RPMI8226 (cell line): Measurements from ENCODE around the gene GTF2IRD1.
A peak's percentile ranks its signal among the peaks of the same experiment; 100 is the strongest.
"Not testable (repeated sequence)": the region's sequence is repeated elsewhere in the genome, so short reads cannot be mapped to it uniquely, and the experiment has no call there.

Experiments
- DNase-seq: peaks from one replicate; pipeline ENCODE4 v3.0.0-alpha.2; 2015

Gene GTF2IRD1

GRCh38 chr7:74453322-74454011, at the start of gene GTF2IRD1:
GTF2IRD1 (plus strand) TSS chr7:74453906; CDS start chr7:74508081, 54,175 bp downstream.
- peak; percentile 59 for DNase-seq

DNA sequence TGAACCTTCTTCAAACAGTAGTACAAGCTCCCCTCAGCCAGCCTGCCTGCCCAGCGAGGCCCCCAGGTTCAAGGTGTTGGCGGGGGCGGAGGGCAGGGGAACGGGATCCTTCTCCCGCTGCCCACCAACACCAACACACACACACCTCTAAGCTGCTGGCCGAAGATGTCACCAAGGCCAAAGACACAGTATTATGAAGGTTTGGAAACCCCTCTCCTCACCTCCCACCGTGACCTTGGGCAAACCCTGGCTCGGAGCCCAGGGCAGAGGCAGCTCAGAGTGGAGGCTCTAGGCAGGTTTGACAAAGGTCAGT, 49.4 kb upstream of the GTF2IRD1 start:
- DNase-seq: no peak

GRCh38 chr7:74404741-74405140, 49.0 kb upstream of the GTF2IRD1 start:
- no peak for DNase-seq

DNA sequence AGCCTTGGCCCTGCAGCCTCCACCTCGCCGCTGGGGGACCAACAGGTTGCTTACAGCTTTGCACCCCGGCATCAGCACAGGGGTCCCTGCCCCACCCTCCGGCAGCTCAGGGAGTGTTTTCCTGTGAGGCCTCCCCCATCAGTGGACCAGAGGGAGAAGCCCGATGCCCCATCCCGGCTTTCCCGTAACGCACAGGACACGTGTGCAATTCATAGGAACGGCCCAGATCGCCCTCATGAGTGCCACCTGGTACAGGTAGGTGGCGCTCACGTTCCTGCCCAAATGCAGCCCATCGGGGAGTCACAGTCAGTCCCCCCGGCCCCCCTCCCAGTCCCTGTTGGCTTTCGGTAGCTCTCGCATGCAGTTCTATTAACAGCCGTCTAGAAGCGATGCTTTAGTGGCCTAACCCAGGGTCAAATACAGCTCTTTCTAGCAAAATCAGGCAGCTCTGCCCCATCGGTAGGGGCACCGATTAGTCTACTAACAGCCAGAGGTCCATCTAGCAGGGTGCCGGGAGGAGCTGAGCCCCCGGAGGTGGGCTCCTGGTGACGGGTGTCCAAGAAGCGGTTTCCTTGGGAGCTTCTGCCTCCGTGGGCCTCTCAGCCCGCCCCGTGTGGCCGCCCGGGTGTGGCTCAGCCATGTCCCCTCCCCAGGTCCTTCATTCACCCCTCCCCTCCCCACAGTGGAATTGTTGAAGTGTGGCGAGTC, 48.4 kb upstream of the GTF2IRD1 start:
- DNase-seq: peak; percentile 43

DNA sequence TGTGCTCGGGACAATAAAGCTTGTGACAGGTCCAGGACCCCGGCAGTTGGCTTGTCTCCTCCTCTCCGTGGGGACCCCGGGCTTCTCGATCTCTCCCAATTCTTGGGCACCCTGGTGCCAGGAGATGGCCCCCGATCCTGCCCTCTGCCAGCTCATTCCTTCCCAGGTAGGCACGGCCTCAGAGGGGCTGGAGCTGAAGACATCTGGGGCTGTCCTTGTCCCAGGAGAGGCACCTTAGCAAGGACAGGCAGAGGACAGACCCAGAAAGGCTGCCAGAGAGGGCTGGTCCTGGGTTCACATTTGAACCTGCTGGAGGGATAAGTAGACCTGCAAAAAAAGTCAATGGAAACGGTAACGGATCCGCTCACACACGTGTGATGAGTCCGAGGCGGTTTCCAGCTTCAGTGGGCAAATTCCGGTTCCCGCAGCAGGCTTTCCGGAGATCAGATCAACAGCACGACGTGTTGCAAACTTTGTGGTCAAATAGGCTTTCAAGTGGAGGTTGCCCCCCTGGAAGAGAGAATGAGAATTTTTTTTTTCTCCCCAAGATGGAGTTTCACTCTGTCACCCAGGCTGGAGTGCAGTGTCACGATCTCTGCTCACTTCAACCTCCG, 47.7 kb upstream of the GTF2IRD1 start:
- no peak for DNase-seq

GRCh38 chr7:74407958-74408357, 45.7 kb upstream of the GTF2IRD1 start:
- DNase-seq: peak; percentile 0

DNA sequence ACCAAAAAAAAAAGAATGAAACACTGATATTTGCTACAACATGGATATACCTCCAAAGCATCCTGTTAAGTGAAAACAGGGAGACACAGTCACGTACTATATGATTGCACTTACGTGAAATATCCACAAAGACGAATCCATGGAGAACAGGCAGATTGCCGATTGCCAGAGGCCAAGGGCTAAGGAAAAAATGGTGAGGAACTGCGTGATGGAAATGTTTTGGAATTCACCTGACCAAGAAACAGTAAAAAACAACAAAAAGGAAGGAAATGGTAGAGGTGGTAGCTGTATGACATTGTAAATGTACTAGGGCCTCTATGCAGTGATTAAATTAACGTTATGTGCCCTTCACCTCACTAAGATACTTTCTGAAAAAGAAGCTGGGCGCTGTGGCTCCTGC, 44.1 kb upstream of the GTF2IRD1 start:
- peak; percentile 1 for DNase-seq

- DNase-seq: no peak
Measured at GRCh38 chr7:74410772-74411171, 42.9 kb upstream of the GTF2IRD1 start.

DNA sequence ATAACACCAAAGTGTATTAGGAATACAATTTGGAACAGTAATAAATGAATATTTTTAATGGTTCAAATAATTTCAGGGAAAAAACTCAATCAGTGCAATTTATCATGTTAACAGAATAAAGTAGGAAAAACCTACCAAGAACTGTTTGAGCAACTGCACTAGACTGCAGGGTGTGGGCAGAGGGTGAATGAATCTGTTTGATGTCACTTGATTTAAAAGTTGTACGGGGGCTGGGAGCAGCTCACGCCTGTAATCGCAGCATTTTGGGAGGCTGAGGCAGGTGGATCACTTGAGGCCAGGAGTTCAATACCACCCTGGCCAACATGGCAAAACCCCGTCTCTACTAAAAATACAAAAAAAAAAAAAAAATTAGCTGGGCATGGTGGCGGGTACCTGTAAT, 42.1 kb upstream of the GTF2IRD1 start:
- not testable (repeated sequence) for DNase-seq

- peak; percentile 9 for DNase-seq
Measured at GRCh38 chr7:74412056-74412455, 41.6 kb upstream of the GTF2IRD1 start.

GRCh38 chr7:74412603-74413002, 41.1 kb upstream of the GTF2IRD1 start:
- DNase-seq: peak; percentile 1

DNA sequence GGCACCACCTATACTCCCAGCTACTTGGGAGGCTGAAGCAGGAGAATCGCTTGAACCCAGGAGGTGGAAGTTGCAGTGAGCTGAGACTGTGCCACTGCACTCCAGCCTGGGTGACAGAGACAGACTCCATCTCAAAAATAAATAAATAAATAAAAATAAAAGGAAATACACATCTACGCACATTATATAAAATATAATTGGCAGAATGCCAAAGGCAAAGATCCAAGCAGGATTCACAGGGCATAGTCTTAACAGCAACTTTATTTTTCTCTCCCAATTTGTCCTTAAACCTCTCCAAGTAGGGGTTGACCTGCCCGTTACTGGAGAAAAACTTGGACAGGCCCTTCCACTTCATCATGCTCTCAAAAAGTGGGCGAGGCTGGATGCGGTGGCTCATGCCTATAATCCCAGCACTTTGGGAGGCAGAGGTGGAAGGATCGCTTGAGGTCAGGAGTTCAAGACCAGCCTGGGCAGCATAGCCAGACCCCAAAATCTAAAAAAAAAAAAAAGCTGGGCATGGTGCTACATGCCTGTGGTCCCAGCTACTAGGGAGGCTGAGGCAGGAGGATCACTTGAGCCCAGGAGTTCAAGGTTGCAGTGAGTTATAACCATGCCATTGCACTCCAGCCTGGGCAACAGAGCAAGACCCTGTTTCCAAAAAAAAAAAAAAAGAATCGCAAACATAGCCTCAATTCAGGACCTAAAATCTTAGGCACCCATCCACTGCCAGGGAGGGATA, 38.9 kb upstream of the GTF2IRD1 start:
- DNase-seq: not testable (repeated sequence)

DNA sequence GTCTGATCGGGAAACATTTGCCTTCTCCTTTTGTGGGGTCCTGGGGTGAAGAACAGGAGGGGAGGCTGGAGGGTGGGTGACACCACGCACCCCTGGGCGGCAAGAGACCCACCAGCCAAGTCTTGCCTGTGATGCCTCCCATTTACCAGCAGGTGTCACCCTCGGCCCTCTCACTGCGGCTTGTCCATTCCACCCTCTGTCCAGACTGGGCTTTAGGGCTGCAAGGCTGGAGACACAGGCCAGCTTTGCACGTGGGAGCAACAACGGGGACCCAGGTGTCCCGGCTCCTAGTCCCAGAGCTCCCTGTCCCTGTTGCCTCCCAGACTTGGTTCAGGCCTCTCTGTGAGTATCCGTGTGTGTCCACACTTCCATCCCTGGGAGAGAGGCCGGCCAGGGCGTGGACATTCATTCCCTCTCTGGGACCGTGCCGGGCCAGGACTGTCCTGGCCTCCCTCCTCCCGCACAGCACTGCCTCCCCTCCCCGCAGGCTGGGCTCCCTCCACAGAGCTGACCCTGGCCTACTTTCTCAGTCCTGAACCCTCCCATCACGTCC, 36.2 kb upstream of the GTF2IRD1 start:
- peak; percentile 65 for DNase-seq

- no peak for DNase-seq
Measured at GRCh38 chr7:74418076-74418475, 35.6 kb upstream of the GTF2IRD1 start.

DNA sequence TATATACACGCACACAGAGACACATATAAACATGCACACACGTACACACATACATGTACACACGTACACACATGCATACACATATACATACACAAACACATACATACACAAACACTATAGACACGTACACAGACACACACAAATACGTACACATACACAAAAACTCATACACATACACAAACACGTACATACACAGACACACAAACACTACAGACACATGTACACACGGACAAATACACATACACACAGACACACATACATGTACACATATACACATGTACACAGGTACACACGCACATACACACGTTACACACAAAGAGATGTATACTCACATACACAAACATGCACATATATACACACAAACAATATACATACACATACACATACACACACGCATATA, 35.2 kb upstream of the GTF2IRD1 start:
- DNase-seq: peak; percentile 1

DNA sequence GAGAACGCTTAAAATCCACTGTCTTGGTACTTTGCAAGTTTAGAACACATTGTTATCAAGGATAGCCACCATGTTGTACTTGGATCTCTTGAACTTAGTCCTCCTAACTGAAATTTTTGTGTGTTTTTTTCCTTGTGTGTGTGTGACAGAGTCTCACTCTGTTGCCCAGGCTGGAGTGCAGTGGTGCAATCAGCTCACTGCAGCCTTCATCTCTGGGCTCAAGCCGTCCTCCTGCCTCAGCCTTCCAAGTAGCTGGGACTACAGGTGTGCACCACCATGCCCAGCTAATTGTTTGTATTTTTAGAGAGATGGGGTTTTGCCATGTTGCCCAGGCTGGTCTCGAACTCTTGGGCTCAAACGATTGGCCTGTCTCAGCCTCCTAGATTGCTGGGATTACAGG, 34.5 kb upstream of the GTF2IRD1 start:
- not testable (repeated sequence) for DNase-seq

GRCh38 chr7:74420006-74420405, 33.7 kb upstream of the GTF2IRD1 start:
- peak; percentile 1 for DNase-seq

GRCh38 chr7:74424291-74424880, 29.3 kb upstream of the GTF2IRD1 start:
- DNase-seq: no peak

DNA sequence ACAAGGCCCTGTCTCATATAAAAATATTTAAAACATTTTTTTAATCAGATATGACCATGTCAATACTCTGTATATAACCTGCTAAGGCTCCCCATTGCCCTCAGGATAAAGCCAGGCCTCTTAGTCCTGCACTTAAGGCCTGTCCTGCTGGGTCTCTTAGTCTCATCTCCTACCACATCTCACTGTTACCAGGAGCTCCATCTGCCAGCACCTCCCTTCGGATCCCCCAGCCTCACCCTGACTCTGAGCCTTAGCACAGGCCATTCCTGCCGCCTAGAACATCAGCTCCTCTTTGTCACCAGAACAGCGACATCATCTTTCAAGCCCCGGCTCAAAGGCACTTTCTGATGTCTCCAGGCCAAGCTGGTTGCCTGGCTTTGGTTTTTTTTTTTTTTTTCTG, 25.7 kb upstream of the GTF2IRD1 start:
- peak; percentile 4 for DNase-seq

GRCh38 chr7:74429153-74429747, 24.5 kb upstream of the GTF2IRD1 start:
- DNase-seq: peak; percentile 2

GRCh38 chr7:74430409-74430808, 23.3 kb upstream of the GTF2IRD1 start:
- DNase-seq: peak; percentile 1

GRCh38 chr7:74430961-74431466, 22.7 kb upstream of the GTF2IRD1 start:
- DNase-seq: peak; percentile 42
